Ishikawa (cell line): ENCODE results near the gene NR2F1.

Experiments used
- CEBPB ChIP-seq: IDR thresholded peaks from 2 replicates; pipeline ENCODE4 v1.6.1; 2012
- CREB1 ChIP-seq: IDR thresholded peaks from 2 replicates; pipeline ENCODE4 v1.6.1; 2012; ENCODE audit warnings: low read depth
- EGR1 ChIP-seq: IDR thresholded peaks from 2 replicates; pipeline ENCODE4 v1.6.1; 2012
- EP300 ChIP-seq: IDR thresholded peaks from 2 replicates; pipeline ENCODE4 v1.6.1; 2012; ENCODE audit warnings: borderline replicate concordance
- FOXM1 ChIP-seq: IDR thresholded peaks from 2 replicates; pipeline ENCODE4 v1.6.1; 2012; ENCODE audit warnings: low read depth, borderline replicate concordance
- MAX ChIP-seq: IDR thresholded peaks from 2 replicates; pipeline ENCODE4 v1.6.1; 2012
- NFIC ChIP-seq: IDR thresholded peaks from 2 replicates; pipeline ENCODE4 v1.6.1; 2012
- RAD21 ChIP-seq: IDR thresholded peaks from 2 replicates; pipeline ENCODE4 v1.6.1; 2012; ENCODE audit warnings: low read depth
- REST ChIP-seq: IDR thresholded peaks from 2 replicates; pipeline ENCODE4 v1.6.1; 2012; ENCODE audit warnings: low read depth, mild to moderate bottlenecking
- TAF1 ChIP-seq: IDR thresholded peaks from 2 replicates; pipeline ENCODE4 v1.6.1; 2012; ENCODE audit warnings: low read depth, mild to moderate bottlenecking
- TCF12 ChIP-seq: IDR thresholded peaks from 2 replicates; pipeline ENCODE4 v1.6.1; 2012; ENCODE audit warnings: low read depth
- TEAD4 ChIP-seq: IDR thresholded peaks from 2 replicates; pipeline ENCODE4 v1.6.1; 2012
- USF1 ChIP-seq: IDR thresholded peaks from 2 replicates; pipeline ENCODE4 v1.6.1; 2012
- YY1 ChIP-seq: IDR thresholded peaks from 2 replicates; pipeline ENCODE4 v1.6.1; 2012; ENCODE audit warnings: low read depth
- ZBTB7A ChIP-seq: IDR thresholded peaks from 2 replicates; pipeline ENCODE4 v1.6.1; 2012; ENCODE audit warnings: low read depth

NR2F1 gene

GRCh38 chr5:93580063-93580926, 2.7 kb upstream of the NR2F1 start:
- TF ChIP-seq TAF1 (no peak; the same call in 1 of the 2 replicates), EGR1 (no peak), CEBPB (no peak), CREB1 (no peak), RAD21 (no peak), FOXM1 (no peak), MAX (peak; percentile 62; the same call in 1 of the 2 replicates), TEAD4 (0 out of 2 replicates have a peak, but pooled peaks have one; percentile 28), USF1 (no peak), YY1 (no peak), ZBTB7A (no peak; the same call in 1 of the 2 replicates), REST (no peak), NFIC (no peak), EP300 (no peak), TCF12 (no peak)

GRCh38 chr5:93580927-93581445, 2.0 kb upstream of the NR2F1 start, which contains the start of gene NR2F1-AS1:
Gene NR2F1-AS1, minus strand, starts transcription at chr5:93581219.
- TF ChIP-seq MAX (peak; percentile 56; the same call in 1 of the 2 replicates), REST (no peak), TCF12 (no peak)

- TF ChIP-seq TCF12 (no peak), CREB1 (no peak), YY1 (no peak), EP300 (no peak), ZBTB7A (no peak), TAF1 (no peak), MAX (no peak), CEBPB (no peak), REST (no peak)
Measured at GRCh38 chr5:93582167-93582462, 907 bp upstream of the NR2F1 start.

GRCh38 chr5:93583439-93583767, 381 bp downstream of the NR2F1 start:
- TF ChIP-seq EP300 (no peak), FOXM1 (no peak), CREB1 (no peak), YY1 (no peak), RAD21 (no peak), REST (no peak), TAF1 (no peak), CEBPB (no peak), TCF12 (no peak), ZBTB7A (no peak), NFIC (no peak), MAX (no peak), USF1 (no peak), EGR1 (no peak), TEAD4 (no peak)
